ENCODE measurements around the gene PROM1. TPM values are rescaled to one million over a fixed set of nuclear protein-coding genes. Genes with fewer than 3 reads are reported as not detected.

Gene PROM1
- total RNA-seq, 1 experiment from 2014 or later, result 17.7 TPM

GRCh38 chr4:16075975-16076757, 7.7 kb downstream of the PROM1 start:
- ChIA-PET POLR2A (no interaction called here), RAD21 (ENCODE audit: low non-redundant PET in 1 of 2, low total read pairs in 2 of 2, uncharacterized antibody in 2 of 2, unreplicated experiment in 2 of 2) (no interaction called here), CTCF (no interaction called here)
- ATAC-seq, result no peak
- DNase-seq (ENCODE audit: low read depth, low spot score), result no peak
- Histone ChIP-seq H3K9me2 (ENCODE audit: insufficient read depth) (no peaks in the 10 kb centered on the region), H3K4me2 (ENCODE audit: low read length) (no peak overlapping the region), H3K79me2 (ENCODE audit: insufficient read depth, low read length) (no peaks in the 10 kb centered on the region), H3K27me3 (ENCODE audit: insufficient read depth, low read length) (no peaks in the 10 kb centered on the region), H3K27ac (ENCODE audit: low read depth, low read length) (no peak overlapping the region), H3K9ac (ENCODE audit: low read length) (no peak overlapping the region), H3K4me1 (ENCODE audit: control insufficient read depth in 1 of 2, insufficient read depth in 2 of 2, low read length in 2 of 2) (no peaks in the 10 kb centered on the region), H4K20me1 (ENCODE audit: insufficient read depth) (no peaks in the 10 kb centered on the region), H3K4me3 (replicated peaks in 1 of 2; ENCODE audit: low read depth in 1 of 2, low read length in 2 of 2) (no peak overlapping the region), H2AFZ (ENCODE audit: low read depth, low read length, poor library complexity, severe bottlenecking) (no peak overlapping the region), H3K9me3 (ENCODE audit: control insufficient read depth in 1 of 2, insufficient read depth in 1 of 2, low read depth in 1 of 2, low read length in 2 of 2) (no peaks in the 10 kb centered on the region), H3K36me3 (ENCODE audit: control insufficient read depth in 1 of 2, insufficient read depth in 2 of 2, low read length in 2 of 2) (no peaks in the 10 kb centered on the region)
- intact Hi-C loops (cut with micrococcal nuclease), result no loop called here
- no TSS peak for BruUV-seq (replicated peaks)
- TF ChIP-seq RAD21 (IDR thresholded peaks at IDR 0.05; ENCODE audit: low read depth) (no peak), CBX3 (IDR thresholded peaks at IDR 0.05; ENCODE audit: low read depth) (no peak), SIN3A (IDR thresholded peaks at IDR 0.05; ENCODE audit: low read depth) (no peak), POLR2AphosphoS5 (IDR thresholded peaks at IDR 0.05; ENCODE audit: low read depth, low read length) (no peak), ZFX (IDR thresholded peaks at IDR 0.05) (no peak), CTCF (IDR thresholded peaks at IDR 0.05 in 2 of 3, conservative IDR thresholded peaks at IDR 0.05 in 1 of 3; ENCODE audit: borderline replicate concordance in 1 of 3, insufficient read depth in 1 of 3, low read depth in 2 of 3, low read length in 2 of 3) (no peak), SRF (IDR thresholded peaks at IDR 0.05; ENCODE audit: low read depth) (no peak), ELF1 (IDR thresholded peaks at IDR 0.05; ENCODE audit: borderline replicate concordance, low read depth) (no peak), ATF3 (IDR thresholded peaks at IDR 0.05) (no peak), EZH2 (IDR thresholded peaks at IDR 0.05) (no peak), MAX (IDR thresholded peaks at IDR 0.05) (no peak), TCF7L2 (IDR thresholded peaks at IDR 0.05; ENCODE audit: borderline replicate concordance, extremely low read depth, insufficient read depth, insufficient read length) (no peak), POLR2A (IDR thresholded peaks at IDR 0.05; ENCODE audit: borderline replicate concordance, extremely low read depth, insufficient read depth, insufficient read length) (no peak), ZBTB33 (IDR thresholded peaks at IDR 0.05; ENCODE audit: extremely low read depth, insufficient replicate concordance, low read length) (no peak)

All from HCT116 (cell line).